Ectodermal cell (in vitro differentiated cells): Measurements from ENCODE around the gene MAGI2.

ENCODE experiments used
- H3K27ac ChIP-seq: 2 replicates; pipeline ENCODE4 v1.7.0; 2013; ENCODE audit warnings: mild to moderate bottlenecking, low read depth, low read length; ENCODE audit not compliant: insufficient read depth, poor library complexity, severe bottlenecking
- H3K27me3 ChIP-seq: 2 replicates; pipeline ENCODE4 v1.7.0; 2013; ENCODE audit warnings: mild to moderate bottlenecking, low read length; ENCODE audit not compliant: insufficient read depth, control insufficient read depth, poor library complexity, severe bottlenecking
- H3K36me3 ChIP-seq: one replicate; pipeline ENCODE4 v1.7.0; 2013; ENCODE audit warnings: low read length; ENCODE audit not compliant: control insufficient read depth, insufficient read depth
- H3K4me1 ChIP-seq: one replicate; pipeline ENCODE4 v1.7.0; 2013; ENCODE audit warnings: low read length; ENCODE audit not compliant: control insufficient read depth, insufficient read depth
- H3K4me3 ChIP-seq: 2 replicates; pipeline ENCODE4 v1.7.0; 2013; ENCODE audit warnings: low read depth, low read length, control low read depth; ENCODE audit not compliant: insufficient read depth
- H3K9me3 ChIP-seq: 2 replicates; pipeline ENCODE4 v1.7.0; 2013; ENCODE audit warnings: mild to moderate bottlenecking, low read length, moderate library complexity; ENCODE audit not compliant: control insufficient read depth
- WGBS, 2 experiments: methylation state at CpG; one replicate each; pipeline ENCODE4 v1.1.7; 2013; ENCODE audit warnings: missing lambda C conversion rate in 2 of 2; 5-methylcytosine and 5-hydroxymethylcytosine counted together

The MAGI2 gene

DNA sequence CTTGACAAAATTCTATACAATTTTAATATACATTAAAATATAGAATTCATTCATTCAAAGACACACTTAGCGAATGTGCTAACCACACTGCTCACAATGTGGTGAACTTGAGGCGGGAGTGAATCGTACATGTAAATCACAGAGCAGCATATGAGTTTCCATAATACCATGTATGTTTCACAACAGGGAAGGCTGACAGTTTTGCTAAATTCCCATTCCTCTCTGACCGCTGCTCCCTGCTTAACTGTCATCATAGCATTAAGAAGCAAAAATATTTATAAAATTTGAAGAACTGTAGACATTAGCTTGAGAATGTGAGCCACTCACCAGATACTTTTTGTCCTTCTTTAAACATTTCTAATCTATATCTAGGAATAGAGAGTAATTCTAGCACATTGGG is 763.3 kb downstream of the MAGI2 start:
- no peaks in the 10 kb centered on the region for H3K9me3 ChIP-seq
- no peak overlapping the region for H3K4me3 ChIP-seq
- 98% methylated on average over 3 of the region's 4 CpGs for WGBS, 2 experiments
- H3K36me3 ChIP-seq = no peaks in the 10 kb centered on the region
- H3K4me1 ChIP-seq = no peaks in the 10 kb centered on the region
- H3K27me3 ChIP-seq = no peaks in the 10 kb centered on the region
- H3K27ac ChIP-seq = no peak overlapping the region

DNA sequence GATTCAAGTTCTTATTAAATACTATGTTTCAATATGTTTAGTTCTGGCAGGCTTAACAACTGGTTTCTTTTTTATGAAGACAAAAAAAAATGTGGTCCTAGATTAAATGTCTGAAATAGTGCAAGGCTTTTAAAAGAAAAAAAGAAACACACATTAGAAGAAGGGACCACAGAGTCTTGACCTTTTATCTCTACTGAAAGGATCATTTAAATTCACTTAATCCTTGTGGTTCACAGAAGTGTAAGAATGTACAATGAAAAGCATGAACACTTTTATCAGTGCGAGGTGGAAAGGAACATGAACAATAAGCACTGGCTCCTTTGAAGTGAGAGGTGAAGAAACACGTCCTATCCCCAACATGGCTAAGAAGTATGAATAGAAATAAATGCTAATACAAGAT is 765.1 kb downstream of the MAGI2 start:
- Histone ChIP-seq H3K4me1 (no peaks in the 10 kb centered on the region), H3K9me3 (no peaks in the 10 kb centered on the region), H3K27me3 (no peaks in the 10 kb centered on the region), H3K4me3 (no peak overlapping the region), H3K27ac (no peak overlapping the region), H3K36me3 (no peaks in the 10 kb centered on the region)
- WGBS, 2 experiments = 100% methylated on average over 1 of the region's 2 CpGs; no CpG with 5 or more reads in 1 of the 2 experiments

DNA sequence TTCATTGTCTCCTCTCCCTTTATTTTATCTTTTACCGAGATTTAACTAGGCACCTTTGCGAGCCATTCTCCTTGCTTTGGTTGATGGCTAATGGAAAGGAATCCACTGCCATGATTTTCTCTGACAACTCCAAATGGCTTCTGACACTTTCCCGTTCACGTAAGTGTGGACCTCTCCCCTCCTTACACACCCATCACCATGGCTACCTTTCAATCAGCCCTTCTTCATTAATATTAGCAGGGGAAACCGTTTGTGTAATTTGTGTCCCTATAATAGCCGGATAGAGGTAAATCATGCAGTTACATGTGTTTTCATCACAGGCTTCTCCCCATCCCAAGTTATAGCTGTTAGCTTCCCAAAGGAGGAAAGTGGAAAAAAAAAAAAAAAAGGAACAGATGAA is 767.3 kb downstream of the MAGI2 start:
- WGBS, 2 experiments = 64 to 78% methylated on average over 4 to 6 of the region's 6 CpGs
- Histone ChIP-seq H3K9me3 (no peaks in the 10 kb centered on the region), H3K36me3 (no peaks in the 10 kb centered on the region), H3K27me3 (no peaks in the 10 kb centered on the region), H3K4me3 (no peak overlapping the region), H3K27ac (no peak overlapping the region), H3K4me1 (no peaks in the 10 kb centered on the region)

DNA sequence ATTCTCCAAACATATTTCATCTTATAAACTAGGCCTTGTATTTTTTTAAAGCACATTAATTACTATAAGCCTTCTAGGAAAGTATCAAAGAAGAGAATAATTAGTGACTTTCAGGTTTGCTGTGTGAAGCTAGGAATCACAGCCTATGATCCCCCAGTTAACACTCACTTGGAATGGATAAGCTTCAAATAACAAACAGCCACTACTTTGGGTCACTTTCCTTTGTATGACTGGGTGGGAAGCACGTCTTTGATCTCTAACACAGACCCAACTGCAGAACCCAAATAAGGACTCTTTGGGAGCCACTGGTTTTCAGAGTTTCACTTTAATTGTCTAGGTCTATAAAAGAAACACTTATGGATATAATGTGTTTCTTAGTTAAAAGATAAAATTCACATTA is 769.3 kb downstream of the MAGI2 start:
- Histone ChIP-seq H3K36me3 (no peaks in the 10 kb centered on the region), H3K27ac (no peak overlapping the region), H3K27me3 (no peaks in the 10 kb centered on the region), H3K4me3 (no peak overlapping the region), H3K4me1 (no peaks in the 10 kb centered on the region), H3K9me3 (no peaks in the 10 kb centered on the region)
- WGBS, 2 experiments = 69 to 71% methylated on average over 1 of the region's 1 CpG

DNA sequence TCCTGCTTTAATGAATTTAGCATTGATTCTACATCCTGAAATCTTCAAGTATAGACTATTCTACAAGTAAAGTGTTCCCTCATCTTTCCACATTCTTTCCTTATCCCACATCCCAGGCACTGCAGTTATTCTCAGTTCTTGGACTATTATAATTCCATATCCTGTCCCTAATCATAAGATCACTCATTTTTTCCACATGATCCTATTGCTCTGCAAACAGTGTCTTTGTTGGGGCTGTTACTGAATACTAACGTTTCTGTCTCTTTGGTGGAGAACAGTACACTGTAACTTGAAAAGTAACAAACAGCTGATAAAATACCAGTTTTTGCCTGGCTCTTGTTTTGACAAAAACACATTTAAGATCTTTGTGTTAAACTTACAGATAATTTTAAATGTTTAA is 769.9 kb downstream of the MAGI2 start:
- no peaks in the 10 kb centered on the region for H3K36me3 ChIP-seq
- H3K27me3 ChIP-seq = no peaks in the 10 kb centered on the region
- H3K4me3 ChIP-seq = no peak overlapping the region
- WGBS, 2 experiments = 80 to 96% methylated on average over 1 of the region's 1 CpG
- no peaks in the 10 kb centered on the region for H3K9me3 ChIP-seq
- H3K4me1 ChIP-seq = no peaks in the 10 kb centered on the region
- H3K27ac ChIP-seq = no peak overlapping the region

DNA sequence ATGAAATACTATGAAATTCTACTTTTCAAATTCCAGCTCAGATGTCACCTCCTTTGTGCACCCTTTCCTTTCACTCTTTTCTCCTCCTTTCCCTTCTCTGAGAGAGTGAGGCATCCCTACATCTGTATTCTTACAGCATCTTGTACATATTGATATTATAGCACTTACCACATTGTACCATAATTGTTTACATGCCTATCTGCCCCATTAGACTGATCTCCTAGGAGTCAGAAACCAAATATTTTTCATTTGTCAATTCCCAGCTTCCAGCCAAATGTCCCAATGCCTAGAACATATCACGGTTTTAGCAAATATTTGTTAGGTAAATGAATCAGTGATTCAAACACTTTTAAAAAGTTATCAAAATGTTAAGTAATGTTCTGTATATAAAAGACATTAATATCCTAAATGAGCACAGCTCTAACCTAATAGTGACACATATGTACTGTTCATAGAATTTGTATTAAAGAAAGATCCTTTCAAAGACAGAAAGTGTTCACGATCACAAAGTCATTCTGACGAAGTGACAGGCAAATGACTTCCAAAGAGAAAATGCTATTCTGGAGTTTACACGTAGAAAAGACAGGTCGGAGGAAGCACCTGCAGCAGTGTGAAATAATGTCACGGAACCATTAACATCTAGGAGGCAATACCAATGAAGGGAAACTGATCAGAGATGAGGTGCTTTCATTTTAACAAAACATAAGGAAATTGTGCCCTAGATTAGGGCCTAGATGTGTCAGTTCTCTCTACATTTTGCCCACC is 774.2 kb downstream of the MAGI2 start:
- H3K9me3 ChIP-seq = no peaks in the 10 kb centered on the region
- H3K4me3 ChIP-seq = no peak overlapping the region
- no peaks in the 10 kb centered on the region for H3K4me1 ChIP-seq
- WGBS, 2 experiments = 94 to 96% methylated on average over 5 to 6 of the region's 6 CpGs
- H3K27ac ChIP-seq = no peak overlapping the region
- H3K27me3 ChIP-seq = no peaks in the 10 kb centered on the region
- H3K36me3 ChIP-seq = no peaks in the 10 kb centered on the region

DNA sequence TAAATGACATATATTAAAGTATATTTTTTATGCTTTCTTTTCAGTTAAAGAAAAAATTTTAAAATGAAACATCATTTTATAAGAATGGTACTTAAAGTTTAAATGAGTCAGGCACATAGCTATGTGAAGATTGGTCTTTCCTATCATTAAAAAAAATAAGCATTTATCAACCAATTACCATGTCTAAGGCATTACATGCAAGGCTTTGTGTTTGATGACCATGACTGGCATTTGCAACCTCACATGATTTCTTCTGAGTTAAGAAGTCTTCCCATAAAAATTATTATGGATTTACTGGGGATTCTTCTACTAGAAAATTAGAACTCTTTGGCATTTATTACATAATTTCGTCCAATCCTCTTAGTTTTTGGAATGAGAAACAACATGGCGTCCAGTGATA is 776.1 kb downstream of the MAGI2 start:
- Histone ChIP-seq H3K27ac (no peak overlapping the region), H3K4me3 (no peak overlapping the region), H3K4me1 (no peaks in the 10 kb centered on the region), H3K9me3 (no peaks in the 10 kb centered on the region), H3K36me3 (no peaks in the 10 kb centered on the region), H3K27me3 (no peaks in the 10 kb centered on the region)
- 93 to 94% methylated on average over 2 of the region's 2 CpGs for WGBS, 2 experiments

DNA sequence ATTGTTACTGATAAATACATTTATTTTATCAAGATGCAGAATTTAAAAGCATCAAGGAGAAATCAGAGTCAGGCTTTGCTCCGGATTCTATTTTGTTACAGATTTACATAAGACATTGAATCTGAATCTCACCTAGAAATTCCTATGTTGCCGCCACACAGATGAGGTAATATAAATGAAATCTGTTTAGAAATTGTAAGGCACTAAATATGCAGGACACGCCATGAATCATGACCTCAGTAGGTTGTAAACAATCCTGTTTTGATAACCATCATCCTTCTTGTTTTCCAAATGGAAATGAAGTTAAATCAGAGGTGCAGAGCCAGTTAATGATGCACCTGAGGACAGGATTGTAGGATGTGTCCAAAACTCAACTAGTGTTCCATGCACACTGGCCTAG is 778.0 kb downstream of the MAGI2 start:
- H3K4me1 ChIP-seq = no peaks in the 10 kb centered on the region
- H3K4me3 ChIP-seq = no peak overlapping the region
- no peaks in the 10 kb centered on the region for H3K36me3 ChIP-seq
- H3K9me3 ChIP-seq = no peaks in the 10 kb centered on the region
- H3K27ac ChIP-seq = no peak overlapping the region
- 91 to 95% methylated on average over 3 of the region's 3 CpGs for WGBS, 2 experiments
- H3K27me3 ChIP-seq = no peaks in the 10 kb centered on the region

DNA sequence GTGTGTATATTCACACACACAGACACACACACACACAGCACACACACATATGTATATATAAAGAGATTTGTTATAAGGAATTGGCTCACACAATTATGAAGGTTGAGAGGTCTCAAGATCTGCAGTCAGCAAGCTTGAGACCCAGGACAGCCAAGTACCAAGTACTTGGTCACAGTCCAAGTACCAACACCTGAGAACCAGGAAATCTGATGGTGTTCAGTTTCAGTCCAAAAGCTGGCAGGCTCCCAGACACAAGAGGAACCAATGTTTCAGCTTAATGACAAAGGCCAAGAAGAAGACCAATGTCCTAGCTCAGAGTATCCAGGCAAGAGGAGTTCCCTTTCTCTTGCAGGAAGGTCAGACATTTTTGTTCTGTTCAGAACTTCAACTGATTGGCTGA is 780.2 kb downstream of the MAGI2 start:
- Histone ChIP-seq H3K4me3 (no peak overlapping the region), H3K9me3 (no peaks in the 10 kb centered on the region), H3K27ac (no peak overlapping the region), H3K27me3 (no peaks in the 10 kb centered on the region), H3K36me3 (no peaks in the 10 kb centered on the region), H3K4me1 (no peaks in the 10 kb centered on the region)

DNA sequence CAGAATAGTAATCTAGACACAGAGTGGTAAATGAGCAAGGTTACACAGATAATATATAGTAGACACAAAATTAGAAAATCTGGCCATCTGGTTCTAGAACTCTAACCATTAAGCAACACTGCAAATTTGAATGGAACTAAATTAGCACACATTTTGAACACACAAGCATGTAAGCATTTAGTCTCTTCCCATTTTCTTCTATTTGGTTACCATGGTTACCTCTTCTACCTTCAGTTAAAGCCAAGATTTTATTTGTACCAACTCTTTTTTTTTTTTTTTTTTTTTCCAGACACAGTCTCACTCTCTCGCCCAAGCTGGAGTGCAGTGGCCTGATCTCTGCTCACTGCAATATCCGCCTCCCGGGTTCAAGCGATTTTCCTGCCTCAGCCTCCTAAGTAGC is 790.5 kb downstream of the MAGI2 start:
- 76 to 96% methylated on average over 4 of the region's 4 CpGs for WGBS, 2 experiments
- no peak overlapping the region for H3K4me3 ChIP-seq
- H3K27me3 ChIP-seq = no peaks in the 10 kb centered on the region

DNA sequence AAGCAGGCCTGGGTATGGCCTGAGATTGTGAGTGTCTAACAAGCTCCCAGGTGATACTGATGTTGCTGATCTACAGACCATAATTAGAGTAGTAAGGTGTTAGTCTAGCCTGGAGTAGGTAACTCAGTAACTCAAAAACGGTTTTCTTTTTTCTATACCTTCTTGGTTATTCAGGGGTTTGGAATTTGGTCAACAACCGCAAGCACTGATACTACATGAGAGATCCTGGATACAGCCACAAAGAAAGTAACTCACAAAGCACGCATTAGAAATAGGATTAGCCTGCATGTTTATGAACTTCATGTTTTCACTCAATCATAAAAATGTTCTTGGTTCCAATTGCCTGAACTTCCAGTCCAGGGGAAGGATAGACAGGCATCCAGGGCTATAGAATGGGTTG is 803.5 kb downstream of the MAGI2 start:
- H3K27ac ChIP-seq = no peak overlapping the region
- no peaks in the 10 kb centered on the region for H3K36me3 ChIP-seq
- no peaks in the 10 kb centered on the region for H3K9me3 ChIP-seq
- H3K4me1 ChIP-seq = no peaks in the 10 kb centered on the region
- WGBS, 2 experiments = 89 to 95% methylated on average over 3 of the region's 3 CpGs
- H3K27me3 ChIP-seq = no peaks in the 10 kb centered on the region
- H3K4me3 ChIP-seq = no peak overlapping the region

More for the DNA sequence above, 790.5 kb downstream of the MAGI2 start:
- Histone ChIP-seq H3K4me1 (no peaks in the 10 kb centered on the region), H3K27ac (no peak overlapping the region), H3K9me3 (no peaks in the 10 kb centered on the region), H3K36me3 (no peaks in the 10 kb centered on the region)
